M059J (cell line): ENCODE measurements around the gene GPC6. TPM values are rescaled to one million over a fixed set of nuclear protein-coding genes. Genes with fewer than 3 reads are reported as not detected.

Source experiments
- DNase-seq: peaks from one replicate; pipeline ENCODE4 v3.0.0-alpha.2; 2012; ENCODE audit warnings: low read depth
- total RNA-seq: library from RNA; depleted of rRNA; stranded (reverse); fragments of >200 nt; shearing (Covaris generic); gene quantifications from 2 replicates; pipeline ENCODE4 v1.2.3, GENCODE V29; 2014

GPC6 gene
- total RNA-seq, 1 experiment from 2014 or later, result 0.71 TPM

DNA sequence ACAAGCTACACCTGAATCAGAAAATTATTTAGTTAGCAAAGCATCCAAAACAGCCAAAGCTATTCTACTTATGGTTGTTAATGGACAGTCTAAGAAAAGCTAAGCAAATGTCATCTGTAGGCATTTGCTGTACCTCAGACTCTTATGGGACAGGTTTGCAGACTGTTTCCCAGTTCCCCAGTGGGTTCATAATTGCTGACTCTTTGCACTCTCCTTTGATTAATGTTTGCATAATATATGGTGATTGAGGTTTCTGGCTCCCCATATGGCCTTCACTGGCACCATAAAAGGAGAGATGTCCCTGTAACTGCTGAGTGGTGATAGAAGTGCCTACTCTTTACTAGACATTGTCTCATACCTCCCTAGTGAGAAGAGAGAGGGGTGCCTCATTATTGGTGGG, 142.1 kb downstream of the GPC6 start:
- DNase-seq, result no peak

GRCh38 chr13:93372856-93373255, 146.2 kb downstream of the GPC6 start:
- no peak for DNase-seq

- no peak for DNase-seq
Observed at GRCh38 chr13:93375491-93375890, 148.9 kb downstream of the GPC6 start.

GRCh38 chr13:93377196-93377595, 150.6 kb downstream of the GPC6 start:
- DNase-seq, result no peak

DNA sequence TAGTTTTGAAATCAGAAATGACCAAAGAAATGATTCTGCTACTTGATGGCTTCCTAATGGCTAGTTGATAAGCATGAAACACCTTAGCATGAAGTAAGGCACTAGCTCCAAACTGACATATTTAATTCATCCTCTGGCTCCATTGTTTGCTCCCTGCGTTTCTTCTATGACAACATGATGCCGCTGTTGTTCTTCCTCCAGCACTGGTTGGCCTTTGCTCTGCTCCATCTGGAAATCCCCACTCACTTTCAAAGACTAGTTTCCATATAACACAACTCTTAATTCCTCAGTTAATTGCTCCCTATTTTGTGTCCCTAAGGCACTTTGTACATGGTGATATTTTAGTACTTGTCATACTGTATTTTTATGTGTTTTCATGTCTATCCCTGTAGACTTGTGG, 151.6 kb downstream of the GPC6 start:
- DNase-seq, result no peak

DNA sequence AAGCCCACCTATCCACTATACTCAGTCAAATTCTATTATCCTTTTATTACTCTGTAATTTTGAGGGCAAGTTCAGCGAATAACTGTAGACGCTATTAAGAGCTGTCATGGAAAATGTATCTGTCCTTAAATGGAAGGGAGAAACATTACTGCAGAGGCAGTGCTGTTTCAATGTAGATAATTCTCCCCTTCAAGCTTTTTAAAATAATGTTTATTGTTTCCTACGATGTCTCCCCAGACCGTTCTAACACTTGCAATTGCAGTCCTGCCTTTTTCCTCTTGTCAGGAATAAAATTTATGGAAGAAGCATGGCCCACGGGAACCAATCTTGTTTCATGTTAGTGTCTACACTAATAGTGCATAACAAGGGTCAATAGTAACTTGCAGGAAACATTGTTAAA, 159.5 kb downstream of the GPC6 start:
- no peak for DNase-seq

DNA sequence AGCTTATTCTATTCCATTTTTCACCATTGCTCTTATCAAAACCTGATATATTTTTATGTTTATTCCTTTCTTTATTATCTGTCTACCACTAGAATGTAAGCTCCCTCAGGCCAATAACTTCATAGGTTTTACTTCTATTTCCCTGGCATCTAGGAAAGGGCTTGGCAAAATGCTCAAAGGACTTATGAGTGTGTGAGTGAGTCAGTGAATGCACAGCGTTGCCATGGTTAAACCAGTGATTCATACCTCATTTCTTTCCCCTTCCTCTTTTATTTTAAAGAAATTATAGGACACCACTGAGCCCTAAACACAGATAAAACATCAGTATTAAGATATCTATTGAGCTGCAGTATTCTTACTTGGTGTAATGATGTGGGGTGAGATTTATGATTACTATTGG, 162.1 kb downstream of the GPC6 start:
- peak; percentile 12 for DNase-seq

- no peak for DNase-seq
Observed at GRCh38 chr13:93397619-93398018, 171.0 kb downstream of the GPC6 start.

DNA sequence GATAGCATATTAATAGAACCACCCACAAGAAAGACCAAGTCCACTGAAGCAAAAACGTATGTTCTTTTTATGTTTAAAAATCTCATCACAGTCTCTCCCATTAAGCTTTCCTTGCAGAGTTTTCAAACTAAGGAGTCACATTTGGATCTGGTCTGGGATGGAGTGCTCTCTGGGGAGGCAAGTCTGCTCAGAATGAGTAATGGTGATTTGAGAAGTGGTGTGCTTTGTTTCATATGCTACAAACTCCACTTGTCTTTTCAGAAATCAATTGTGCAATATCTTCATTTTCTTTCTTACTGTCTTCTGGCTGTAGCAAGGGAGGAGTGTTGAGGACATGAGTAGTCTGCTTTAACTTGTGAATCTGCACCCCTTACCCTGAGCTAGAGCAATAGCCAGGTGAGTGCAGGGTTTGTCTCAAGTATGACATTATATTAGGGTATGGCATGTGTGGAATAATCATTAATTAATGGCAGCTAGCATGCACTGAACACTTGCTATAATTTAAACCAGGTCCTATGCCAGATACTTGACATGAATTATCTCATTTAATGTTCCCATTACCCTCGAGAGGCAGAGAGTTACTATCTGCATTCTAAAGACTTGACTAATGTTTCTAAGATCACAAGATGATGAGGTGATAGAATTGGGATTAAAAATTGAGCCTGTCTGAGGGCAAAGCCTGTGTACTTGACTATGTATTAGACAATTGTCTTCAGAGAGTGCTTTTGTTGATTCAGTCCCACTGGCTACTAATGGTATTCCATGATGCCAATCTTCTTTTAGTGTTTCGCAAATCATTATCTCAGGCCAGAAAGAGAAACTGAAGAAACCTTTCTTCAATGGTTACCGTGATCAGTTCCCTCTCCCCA, 171.8 kb downstream of the GPC6 start:
- DNase-seq, result no peak

GRCh38 chr13:93399212-93399611, 172.6 kb downstream of the GPC6 start:
- DNase-seq, result no peak

DNA sequence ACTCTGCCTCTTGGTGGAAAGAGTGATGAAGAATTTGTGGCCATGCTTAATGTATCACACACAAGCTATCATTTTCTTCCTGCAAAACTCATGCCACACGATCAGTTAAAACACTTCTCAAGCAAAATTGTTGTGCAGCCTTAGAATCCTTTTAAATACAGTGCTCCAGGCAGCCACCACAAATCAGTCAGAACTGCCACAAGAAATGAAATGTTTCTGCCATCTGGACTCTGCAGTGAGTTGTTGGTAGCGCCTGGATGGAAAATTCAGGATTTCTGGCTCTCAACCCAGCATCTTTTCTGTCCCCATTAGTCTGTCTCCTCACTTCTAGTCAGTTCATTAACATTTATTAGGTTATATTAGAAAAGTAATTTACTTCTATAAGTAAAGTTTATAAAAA, 179.5 kb downstream of the GPC6 start:
- no peak for DNase-seq

GRCh38 chr13:93407551-93407950, 180.9 kb downstream of the GPC6 start:
- no peak for DNase-seq

- no peak for DNase-seq
Observed at GRCh38 chr13:93409001-93409400, 182.4 kb downstream of the GPC6 start.

- no peak for DNase-seq
Observed at GRCh38 chr13:93409816-93410215, 183.2 kb downstream of the GPC6 start.

DNA sequence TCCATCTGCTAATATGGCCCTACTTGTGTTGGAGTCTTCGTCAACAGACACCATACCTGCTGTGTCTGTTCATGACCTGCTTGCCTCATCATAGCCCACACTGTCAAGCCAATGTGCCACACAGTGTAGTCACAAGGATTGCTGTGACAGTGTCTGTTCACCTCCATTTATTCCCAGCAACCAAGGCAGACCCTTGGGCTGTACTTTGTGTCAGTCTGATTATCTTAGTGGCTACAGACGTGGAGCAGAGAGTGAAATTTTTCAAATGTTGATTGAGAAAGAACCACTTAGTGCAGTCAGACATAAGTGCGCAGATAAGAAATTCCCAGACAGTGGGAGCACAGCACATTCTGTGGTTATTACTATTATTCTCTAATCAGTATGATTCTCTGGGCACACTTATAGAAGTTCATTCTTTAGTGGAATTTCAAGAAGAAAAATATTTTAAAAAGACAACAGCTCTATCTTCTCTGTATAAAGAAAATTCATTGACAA, 184.6 kb downstream of the GPC6 start:
- no peak for DNase-seq

- DNase-seq, result no peak
Observed at GRCh38 chr13:93412676-93413075, 186.1 kb downstream of the GPC6 start.

DNA sequence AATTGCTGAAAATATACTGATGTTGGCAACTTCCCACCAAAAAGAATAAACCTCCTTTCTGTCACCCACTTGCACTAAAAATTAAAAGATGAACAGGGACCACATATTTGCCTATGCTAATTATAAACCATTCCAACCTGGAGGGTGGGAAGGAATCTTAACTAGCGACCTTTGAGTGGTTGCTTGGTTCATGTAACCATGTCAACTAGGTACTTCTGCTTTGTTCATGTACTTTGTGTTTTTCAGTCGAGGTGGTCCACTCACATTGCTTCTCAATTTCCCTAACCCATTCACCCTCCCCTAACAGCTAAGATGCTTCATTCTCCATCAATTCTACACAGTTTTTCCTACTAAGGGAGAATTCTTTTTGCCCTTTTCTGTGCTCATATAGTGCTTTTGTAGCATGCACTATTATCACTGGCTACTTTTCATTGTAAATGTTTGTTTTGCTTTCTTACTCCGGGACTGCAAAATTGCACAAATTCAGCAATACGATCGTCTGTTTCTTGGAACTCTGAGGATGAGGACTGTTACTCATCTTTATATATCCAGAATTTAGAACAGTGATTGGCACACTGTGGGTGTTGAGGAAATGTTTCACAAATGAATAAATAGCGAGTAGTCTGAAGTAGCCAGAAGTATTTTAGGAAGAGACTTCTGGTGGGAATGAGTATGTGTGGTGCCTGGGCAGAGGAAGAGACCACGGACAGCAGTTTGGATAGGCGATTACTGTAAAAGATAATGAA, 187.5 kb downstream of the GPC6 start:
- no peak for DNase-seq

DNA sequence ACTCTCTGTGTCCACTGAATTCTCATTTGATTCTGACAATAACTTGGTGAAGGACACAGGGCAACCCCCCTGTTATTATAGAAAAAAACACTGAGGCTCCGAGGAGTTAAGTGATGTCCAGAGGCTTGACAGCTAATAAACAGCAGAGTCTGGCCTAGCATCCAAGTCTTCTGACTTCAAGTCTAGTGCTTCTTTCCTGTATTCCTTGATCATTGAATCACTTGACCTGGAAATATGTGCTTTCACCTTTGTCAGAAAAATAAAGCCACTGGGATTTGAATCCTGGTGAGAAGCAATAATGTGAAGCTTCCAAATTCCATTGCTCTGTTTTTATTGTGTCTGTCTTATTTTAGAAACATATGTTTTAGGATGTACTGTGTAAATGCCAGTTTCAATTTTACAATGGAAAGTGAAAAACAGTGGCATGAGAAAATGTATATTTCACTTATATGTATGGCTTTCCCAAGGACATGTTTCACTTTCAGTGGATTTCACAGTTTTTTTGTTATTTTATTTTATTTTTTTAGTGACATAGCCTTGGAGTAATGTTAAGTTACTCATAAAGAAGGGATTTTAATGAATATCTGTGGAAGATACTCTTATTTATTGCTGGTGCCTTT, 190.2 kb downstream of the GPC6 start:
- DNase-seq, result no peak

- DNase-seq, result no peak
Observed at GRCh38 chr13:93418398-93418797, 191.8 kb downstream of the GPC6 start.

GRCh38 chr13:93420206-93420605, 193.6 kb downstream of the GPC6 start:
- no peak for DNase-seq

- no peak for DNase-seq
Observed at GRCh38 chr13:93420887-93421286, 194.3 kb downstream of the GPC6 start.

DNA sequence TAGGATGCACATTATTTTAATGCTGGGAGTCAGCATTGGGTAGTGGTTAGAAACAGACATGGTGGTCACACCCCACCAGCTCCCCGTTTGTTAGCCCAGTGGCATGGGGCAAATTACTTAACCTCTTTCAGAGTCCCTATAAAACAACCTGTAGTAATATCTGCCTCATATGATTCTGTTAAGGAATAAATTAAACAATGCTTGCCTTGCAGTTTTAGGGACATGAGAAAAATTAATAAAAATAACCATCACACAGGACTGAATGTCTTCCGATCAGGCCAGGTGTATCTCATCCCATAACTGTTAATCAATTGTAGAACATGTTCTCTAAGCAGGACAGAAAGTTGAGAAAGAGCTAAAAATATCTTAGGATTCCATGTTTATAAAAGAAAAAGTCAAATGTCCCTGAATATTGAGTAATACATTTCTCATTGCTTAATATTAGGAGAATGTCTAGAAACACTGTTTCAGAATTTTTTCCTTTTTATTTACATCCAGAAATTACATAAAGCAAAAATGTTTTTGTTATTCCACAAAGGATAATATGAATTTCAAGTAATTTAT, 196.5 kb downstream of the GPC6 start:
- DNase-seq, result no peak
